GM23338 (cell line): ENCODE measurements around the gene IQCE. TPM values are rescaled to one million over a fixed set of nuclear protein-coding genes. Genes with fewer than 3 reads are reported as not detected.

Experiments used
- ATAC-seq: fragments of 200-7000 bp; cut with Tn5 transposase; 3 replicates; pipeline ENCODE4 v1.9.1; 2020
- DNase-seq: peaks from one replicate; pipeline ENCODE4 v3.0.0-alpha.2; 2015; ENCODE audit warnings: low spot score
- H2AFZ ChIP-seq: fragments of 200-600 bp; sonication (generic); 2 replicates; pipeline ENCODE4 v1.8.0; 2016; ENCODE audit warnings: antibody characterized with exemption, mild to moderate bottlenecking, moderate library complexity
- H3F3A ChIP-seq: fragments of 200-600 bp; sonication (generic); replicated peaks from 2 replicates; pipeline ENCODE4 v1.8.0; 2017; ENCODE audit warnings: antibody characterized with exemption, mixed run types, low read depth
- H3K27ac ChIP-seq: fragments of 200-600 bp; sonication (generic); 2 replicates; pipeline ENCODE4 v1.6.1; 2016; ENCODE audit warnings: low read depth
- H3K27me3 ChIP-seq: fragments of 200-600 bp; sonication (generic); 2 replicates; pipeline ENCODE4 v1.8.0; 2016; ENCODE audit warnings: mild to moderate bottlenecking, mixed run types, moderate library complexity; ENCODE audit not compliant: insufficient read depth
- H3K36me3 ChIP-seq: fragments of 200-600 bp; sonication (generic); 2 replicates; pipeline ENCODE4 v1.8.0; 2016; ENCODE audit warnings: mild to moderate bottlenecking; ENCODE audit not compliant: insufficient read depth
- H3K4me1 ChIP-seq: fragments of 200-600 bp; sonication (generic); 2 replicates; pipeline ENCODE4 v1.8.0; 2016; ENCODE audit warnings: mild to moderate bottlenecking, moderate library complexity; ENCODE audit not compliant: insufficient read depth
- H3K4me2 ChIP-seq: fragments of 200-600 bp; sonication (generic); 2 replicates; pipeline ENCODE4 v1.7.1; 2017; ENCODE audit warnings: mixed run types
- H3K4me3 ChIP-seq: fragments of 200-600 bp; sonication (generic); 2 replicates; pipeline ENCODE4 v1.6.1; 2016; ENCODE audit warnings: mixed run types
- H3K79me2 ChIP-seq: fragments of 200-600 bp; sonication (generic); replicated peaks from 2 replicates; pipeline ENCODE4 v1.8.0; 2017; ENCODE audit warnings: mild to moderate bottlenecking; ENCODE audit not compliant: insufficient read depth
- H3K9me2 ChIP-seq: fragments of 200-600 bp; sonication (generic); 2 replicates; pipeline ENCODE4 v1.8.0; 2017; ENCODE audit not compliant: insufficient read depth
- H4K20me1 ChIP-seq: fragments of 200-600 bp; sonication (generic); replicated peaks from 2 replicates; pipeline ENCODE4 v1.8.0; 2017; ENCODE audit warnings: mild to moderate bottlenecking; ENCODE audit not compliant: insufficient read depth
- H3K27ac Mint-ChIP-seq: 2 replicates; pipeline ENCODE4 v1.8.0; 2020; ENCODE audit warnings: inconsistent platforms, mild to moderate bottlenecking, moderate library complexity, mixed read lengths
- H3K27me3 Mint-ChIP-seq: 3 replicates; pipeline ENCODE4 v1.8.0; 2022; ENCODE audit warnings: low read depth, mild to moderate bottlenecking, moderate library complexity, mixed read lengths, inconsistent platforms; ENCODE audit not compliant: insufficient read depth, poor library complexity
- H3K36me3 Mint-ChIP-seq: 3 replicates; pipeline ENCODE4 v1.8.0; 2021; ENCODE audit warnings: low read depth, mild to moderate bottlenecking, inconsistent platforms, moderate library complexity, mixed read lengths
- H3K4me1 Mint-ChIP-seq: 3 replicates; pipeline ENCODE4 v1.8.0; 2020; ENCODE audit warnings: mild to moderate bottlenecking, inconsistent platforms, mixed read lengths
- H3K4me3 Mint-ChIP-seq: 3 replicates; pipeline ENCODE4 v1.8.0; 2021; ENCODE audit warnings: moderate library complexity, mild to moderate bottlenecking, inconsistent platforms, mixed read lengths
- H3K9me3 Mint-ChIP-seq: 3 replicates; pipeline ENCODE4 v1.8.0; 2020; ENCODE audit warnings: moderate library complexity, mild to moderate bottlenecking, inconsistent platforms, mixed read lengths
- CREB1 ChIP-seq: fragments of 250-450 bp; sonication (Bioruptor Pico); IDR thresholded peaks from 2 replicates; pipeline ENCODE4 v1.5.0; 2020; ENCODE audit warnings: low read depth, mild to moderate bottlenecking, moderate library complexity
- CTCF ChIP-seq, 2 experiments: fragments of 200-600 bp in 1 of 2; sonication (generic) in 1 of 2; conservative IDR thresholded peaks; 2 replicates each; pipeline versions ENCODE4 v1.5.1 to v1.6.1; 2016 to 2017; ENCODE audit warnings: antibody characterized with exemption in 2 of 2, low read depth in 2 of 2, mild to moderate bottlenecking in 2 of 2, moderate library complexity in 1 of 2
- ETS1 ChIP-seq: IDR thresholded peaks from 2 replicates; pipeline ENCODE4 v1.6.1; 2016; ENCODE audit warnings: antibody characterized with exemption
- EZH2 ChIP-seq: fragments of 200-600 bp; sonication (generic); IDR thresholded peaks from one replicate; pipeline ENCODE4 v1.8.0; 2017; ENCODE audit warnings: antibody characterized with exemption, mild to moderate bottlenecking, low read depth; ENCODE audit not compliant: unreplicated experiment
- EZH2phosphoT487 ChIP-seq: fragments of 200-600 bp; sonication (generic); IDR thresholded peaks from one replicate; pipeline ENCODE4 v1.8.1; 2018; ENCODE audit warnings: antibody characterized with exemption; ENCODE audit not compliant: unreplicated experiment
- JUNB ChIP-seq: IDR thresholded peaks from one replicate; pipeline ENCODE4 v1.6.1; 2016; ENCODE audit warnings: antibody characterized with exemption; ENCODE audit not compliant: unreplicated experiment
- NANOG ChIP-seq: IDR thresholded peaks from 2 replicates; pipeline ENCODE4 v1.6.1; 2016; ENCODE audit warnings: antibody characterized with exemption, borderline replicate concordance
- POLR2AphosphoS5 ChIP-seq: IDR thresholded peaks from 2 replicates; pipeline ENCODE4 v1.6.1; 2016; ENCODE audit warnings: antibody characterized with exemption, low read depth
- REST ChIP-seq: IDR thresholded peaks from one replicate; pipeline ENCODE4 v1.6.1; 2018; ENCODE audit warnings: antibody characterized with exemption; ENCODE audit not compliant: unreplicated experiment
- STAT1 ChIP-seq: IDR thresholded peaks from one replicate; pipeline ENCODE4 v1.6.1; 2016; ENCODE audit warnings: antibody characterized with exemption; ENCODE audit not compliant: unreplicated experiment
- ZNF114 ChIP-seq: fragments of 250-450 bp; sonication (Bioruptor Pico); IDR thresholded peaks from 2 replicates; pipeline ENCODE4 v1.5.0; 2020; ENCODE audit warnings: mild to moderate bottlenecking, moderate library complexity
- ZNF331 ChIP-seq: fragments of 250-450 bp; sonication (Bioruptor Pico); IDR thresholded peaks from 2 replicates; pipeline ENCODE4 v1.5.0; 2020; ENCODE audit warnings: low read depth, mild to moderate bottlenecking, moderate library complexity
- ZNF462 ChIP-seq: fragments of 250-450 bp; sonication (Bioruptor Pico); IDR thresholded peaks from 2 replicates; pipeline ENCODE4 v1.5.0; 2020; ENCODE audit warnings: mild to moderate bottlenecking, moderate library complexity
- polyA plus RNA-seq: library from polyadenylated mRNA; unstranded; fragments of >200 nt; fragmentation: Nextera tagmentation; extraction: Ambion mirVana; gene quantifications from 2 replicates; pipeline ENCODE4 v1.2.1, GENCODE V29; 2016
- total RNA-seq: library from RNA; depleted of rRNA; stranded (reverse); fragments of >200 nt; shearing (Covaris generic); gene quantifications from 2 replicates; pipeline ENCODE4 v1.2.3, GENCODE V29; 2014

IQCE gene
- total and polyA plus RNA-seq, 2 experiments from 2014 or later = 5.0 to 7.7 TPM

DNA sequence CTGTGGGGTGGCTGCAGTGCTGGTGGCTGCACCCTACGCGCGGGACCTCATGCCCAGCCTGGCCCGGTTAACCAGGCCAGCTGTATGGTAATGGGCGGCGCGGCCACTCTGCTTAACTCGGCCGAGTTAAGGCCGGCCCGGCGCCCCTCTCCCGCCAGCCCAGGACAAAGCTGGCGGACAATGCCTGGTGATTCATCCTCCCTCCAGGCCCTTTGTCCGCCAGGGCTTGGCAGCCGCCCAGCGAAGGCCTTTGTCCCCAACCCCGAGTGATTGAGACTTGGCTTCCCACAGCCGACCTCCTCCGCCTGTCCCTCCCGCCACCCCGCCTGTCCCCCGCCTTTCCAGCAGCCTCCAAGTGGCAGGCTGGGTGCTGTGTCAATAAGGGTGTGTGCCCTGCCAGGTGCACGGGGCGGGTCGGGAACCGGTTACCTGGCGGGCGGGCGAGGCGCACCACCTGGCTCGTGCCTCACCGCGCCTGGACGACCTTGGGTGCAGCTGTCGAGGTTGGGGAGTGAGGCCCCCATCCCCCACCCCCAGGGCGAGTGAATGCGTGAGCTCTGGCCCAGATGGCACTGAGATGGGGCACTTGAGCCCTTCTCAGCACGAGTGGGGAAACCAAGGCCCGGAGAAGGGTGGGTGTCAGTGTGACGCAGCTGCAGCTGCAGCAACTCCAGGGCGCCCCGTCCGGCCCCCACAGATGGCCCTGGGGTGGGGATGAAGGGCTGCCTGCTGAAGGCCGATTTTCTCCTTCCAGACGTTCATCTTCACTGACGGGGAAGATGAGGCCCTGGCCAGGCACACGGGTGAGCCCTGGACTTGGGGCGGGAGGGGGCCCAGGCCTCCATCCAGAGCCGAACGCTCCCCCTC, 34.6 kb upstream of the IQCE start:
- Histone ChIP-seq H2AFZ (no peak overlapping the region), H3K27me3 (peaks cover 9% of the 10 kb centered on the region), H3F3A (0 out of 2 replicates have a peak, but pooled peaks cover 6% of the 10 kb centered on the region), H3K4me1 (peaks cover 49% of the 10 kb centered on the region), H3K4me2 (peak overlapping the region; percentile 92), H3K79me2 (peaks cover 17% of the 10 kb centered on the region), H3K4me3 (peak overlapping the region; percentile 68), H3K36me3 (no peaks in the 10 kb centered on the region; the same call in 1 of the 2 replicates), H4K20me1 (no peaks in the 10 kb centered on the region; the same call in 1 of the 2 replicates), H3K27ac (peak overlapping the region; percentile 79), H3K9me2 (no peaks in the 10 kb centered on the region)
- Mint-ChIP-seq H3K4me1 (peaks cover 45% of the 10 kb centered on the region), H3K4me3 (peak overlapping the region; percentile 44; the same call in 2 of the 3 replicates), H3K9me3 (no peaks in the 10 kb centered on the region), H3K27me3 (peaks cover 21% of the 10 kb centered on the region), H3K27ac (no peak overlapping the region), H3K36me3 (peaks cover 16% of the 10 kb centered on the region; the same call in 1 of the 3 replicates)
- ATAC-seq (peak; percentile 15), DNase-seq (peak; percentile 74)
- no peak for TF ChIP-seq ZNF114
- no peak for TF ChIP-seq POLR2AphosphoS5
- no peak for TF ChIP-seq STAT1
- TF ChIP-seq EZH2phosphoT487 = no peak
- no peak for TF ChIP-seq ZNF331 (CRISPR knock-in tag)
- TF ChIP-seq CREB1 (CRISPR knock-in tag) = no peak
- TF ChIP-seq ZNF462 (CRISPR knock-in tag) = no peak
- no peak for TF ChIP-seq CTCF (conservative IDR thresholded peaks at IDR 0.05; ENCODE audit: low read depth in 2 of 2)
- TF ChIP-seq REST = no peak
- no peak for TF ChIP-seq NANOG
- TF ChIP-seq EZH2 = no peak
- no peak for TF ChIP-seq ETS1
- no peak for TF ChIP-seq JUNB
